ENCODE data around the gene NEB.
"Not testable (repeated sequence)": the region's sequence is repeated elsewhere in the genome, so short reads cannot be mapped to it uniquely, and the experiment has no call there.

DNA sequence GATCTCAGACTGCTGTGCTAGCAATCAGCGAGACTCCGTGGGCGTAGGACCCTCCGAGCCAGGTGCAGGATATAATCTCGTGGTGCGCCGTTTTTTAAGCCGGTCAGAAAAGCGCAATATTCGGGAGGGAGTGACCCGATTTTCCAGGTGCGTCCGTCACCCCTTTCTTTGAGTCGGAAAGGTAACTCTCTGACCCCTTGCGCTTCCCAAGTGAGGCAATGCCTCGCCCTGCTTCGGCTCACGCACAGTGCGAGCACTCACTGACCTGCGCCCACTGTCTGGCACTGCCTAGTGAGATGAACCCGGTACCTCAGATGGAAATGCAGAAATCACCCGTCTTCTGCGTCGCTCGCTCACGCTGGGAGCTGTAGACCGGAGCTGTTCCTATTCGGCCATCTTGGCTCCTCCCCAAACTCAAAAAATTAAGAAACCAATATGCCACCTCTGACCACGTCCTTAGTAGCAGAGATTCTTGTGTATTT, 29.8 kb downstream of the NEB start:
- TF ChIP-seq, protein P1, sequence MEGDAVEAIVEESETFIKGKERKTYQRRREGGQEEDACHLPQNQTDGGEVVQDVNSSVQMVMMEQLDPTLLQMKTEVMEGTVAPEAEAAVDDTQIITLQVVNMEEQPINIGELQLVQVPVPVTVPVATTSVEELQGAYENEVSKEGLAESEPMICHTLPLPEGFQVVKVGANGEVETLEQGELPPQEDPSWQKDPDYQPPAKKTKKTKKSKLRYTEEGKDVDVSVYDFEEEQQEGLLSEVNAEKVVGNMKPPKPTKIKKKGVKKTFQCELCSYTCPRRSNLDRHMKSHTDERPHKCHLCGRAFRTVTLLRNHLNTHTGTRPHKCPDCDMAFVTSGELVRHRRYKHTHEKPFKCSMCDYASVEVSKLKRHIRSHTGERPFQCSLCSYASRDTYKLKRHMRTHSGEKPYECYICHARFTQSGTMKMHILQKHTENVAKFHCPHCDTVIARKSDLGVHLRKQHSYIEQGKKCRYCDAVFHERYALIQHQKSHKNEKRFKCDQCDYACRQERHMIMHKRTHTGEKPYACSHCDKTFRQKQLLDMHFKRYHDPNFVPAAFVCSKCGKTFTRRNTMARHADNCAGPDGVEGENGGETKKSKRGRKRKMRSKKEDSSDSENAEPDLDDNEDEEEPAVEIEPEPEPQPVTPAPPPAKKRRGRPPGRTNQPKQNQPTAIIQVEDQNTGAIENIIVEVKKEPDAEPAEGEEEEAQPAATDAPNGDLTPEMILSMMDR (IDR thresholded peaks at IDR 0.05): not testable (repeated sequence)
- not testable (repeated sequence) for TF ChIP-seq POLR2A (IDR thresholded peaks at IDR 0.05)
